HFFc6 (cell line): ENCODE measurements around the gene FBRSL1. TPM values are rescaled to one million over a fixed set of nuclear protein-coding genes. Genes with fewer than 3 reads are reported as not detected.
A peak's percentile ranks its signal among the peaks of the same experiment; 100 is the strongest.

Source experiments
- DNase-seq: peaks from one replicate; pipeline ENCODE4 v3.0.0-alpha.2; 2018
- H3K27ac Mint-ChIP-seq: 2 replicates; pipeline ENCODE4 v1.8.0; 2020; ENCODE audit warnings: mild to moderate bottlenecking, mixed read lengths
- H3K27me3 Mint-ChIP-seq: 2 replicates; pipeline ENCODE4 v1.8.0; 2021; ENCODE audit warnings: mild to moderate bottlenecking, moderate library complexity, mixed read lengths; ENCODE audit not compliant: insufficient read depth
- H3K36me3 Mint-ChIP-seq: 2 replicates; pipeline ENCODE4 v1.8.0; 2021; ENCODE audit warnings: low read depth, mixed read lengths
- H3K4me1 Mint-ChIP-seq: 2 replicates; pipeline ENCODE4 v1.8.0; 2020; ENCODE audit warnings: low read depth, mixed read lengths
- H3K4me3 Mint-ChIP-seq: 2 replicates; pipeline ENCODE4 v1.8.0; 2020; ENCODE audit warnings: mild to moderate bottlenecking, moderate library complexity, mixed read lengths
- H3K9me3 Mint-ChIP-seq: 2 replicates; pipeline ENCODE4 v1.8.0; 2020; ENCODE audit warnings: mild to moderate bottlenecking, mixed read lengths
- CTCF ChIP-seq: fragments of 200-600 bp; sonication (generic); IDR thresholded peaks from 2 replicates; pipeline ENCODE4 v1.5.0; 2021; ENCODE audit warnings: antibody characterized with exemption, mild to moderate bottlenecking
- total RNA-seq, 6 experiments: library from RNA; stranded (reverse); fragmentation: NEBNext Ultra II Directional; extraction: Animal tissue kit (Norgen Biotek cat#: 25700); gene quantifications; 2 replicates in 1 of 6; 3 replicates in 5 of 6; pipeline ENCODE4 v1.2.3, GENCODE V29; 2021

The FBRSL1 gene
- total RNA-seq, 6 experiments from 2014 or later, result 25.1 to 34.0 (median 30.1) TPM

- Mint-ChIP-seq H3K4me1 (peaks cover 16% of the 10 kb centered on the region), H3K27ac (no peak overlapping the region), H3K36me3 (peaks cover 8% of the 10 kb centered on the region; the same call in 1 of the 2 replicates), H3K9me3 (peaks cover 2% of the 10 kb centered on the region; the same call in 1 of the 2 replicates), H3K27me3 (no peaks in the 10 kb centered on the region; the same call in 1 of the 2 replicates), H3K4me3 (no peak overlapping the region)
- DNase-seq, result no peak
- TF ChIP-seq CTCF, result no peak
Measured at GRCh38 chr12:132510746-132511477, 21.0 kb downstream of the FBRSL1 start.

GRCh38 chr12:132511516-132512196 is 21.7 kb downstream of the FBRSL1 start:
- H3K4me1 Mint-ChIP-seq, result peaks cover 9% of the 10 kb centered on the region

GRCh38 chr12:132512197-132513069 is 22.5 kb downstream of the FBRSL1 start:
- Mint-ChIP-seq H3K4me1 (peaks cover 6% of the 10 kb centered on the region), H3K27me3 (no peaks in the 10 kb centered on the region; the same call in 1 of the 2 replicates), H3K27ac (peak overlapping the region; percentile 29; the same call in 1 of the 2 replicates), H3K9me3 (peaks cover 4% of the 10 kb centered on the region; the same call in 1 of the 2 replicates), H3K4me3 (no peak overlapping the region), H3K36me3 (peaks cover 16% of the 10 kb centered on the region; the same call in 1 of the 2 replicates)
- no peak for TF ChIP-seq CTCF
- DNase-seq, result no peak

More at GRCh38 chr12:132511516-132512196, 21.7 kb downstream of the FBRSL1 start:
- Mint-ChIP-seq H3K4me3 (no peak overlapping the region), H3K9me3 (peaks cover 4% of the 10 kb centered on the region; the same call in 1 of the 2 replicates), H3K27ac (no peak overlapping the region), H3K27me3 (no peaks in the 10 kb centered on the region; the same call in 1 of the 2 replicates), H3K36me3 (peaks cover 13% of the 10 kb centered on the region; the same call in 1 of the 2 replicates)
- DNase-seq, result no peak
- TF ChIP-seq CTCF, result no peak

- Mint-ChIP-seq H3K4me1 (peaks cover 6% of the 10 kb centered on the region), H3K4me3 (no peak overlapping the region), H3K36me3 (peaks cover 18% of the 10 kb centered on the region), H3K27ac (peak overlapping the region; percentile 29; the same call in 1 of the 2 replicates), H3K9me3 (peaks cover 4% of the 10 kb centered on the region; the same call in 1 of the 2 replicates), H3K27me3 (no peaks in the 10 kb centered on the region; the same call in none of the 2 replicates)
- TF ChIP-seq CTCF, result no peak
- peak; percentile 15 for DNase-seq
Measured at GRCh38 chr12:132513070-132513398, 23.1 kb downstream of the FBRSL1 start.

GRCh38 chr12:132513458-132514135 is 23.6 kb downstream of the FBRSL1 start:
- TF ChIP-seq CTCF, result no peak
- Mint-ChIP-seq H3K9me3 (peaks cover 7% of the 10 kb centered on the region), H3K27ac (no peak overlapping the region), H3K4me3 (no peak overlapping the region), H3K36me3 (peaks cover 24% of the 10 kb centered on the region), H3K27me3 (peaks cover 1% of the 10 kb centered on the region), H3K4me1 (peaks cover 6% of the 10 kb centered on the region)
- DNase-seq, result no peak
